ENCODE measurements around the gene KLHL29. TPM values are rescaled to one million over a fixed set of nuclear protein-coding genes. Genes with fewer than 3 reads are reported as not detected.

KLHL29 gene
- total and polyA plus RNA-seq, 2 experiments from 2014 or later, result 3.8 to 9.9 TPM

- Histone ChIP-seq H3K27me3 (no peaks in the 10 kb centered on the region), H3K79me2 (no peaks in the 10 kb centered on the region), H4K20me1 (ENCODE audit: insufficient read depth, poor library complexity, severe bottlenecking) (no peaks in the 10 kb centered on the region), H3K36me3 (replicated peaks; ENCODE audit: insufficient read depth, low read depth) (no peaks in the 10 kb centered on the region), H3K27ac (no peak overlapping the region), H3K9me3 (ENCODE audit: low read depth) (no peaks in the 10 kb centered on the region), H3K9me2 (replicated peaks; ENCODE audit: insufficient read depth) (no peaks in the 10 kb centered on the region), H2AFZ (no peak overlapping the region), H3K4me2 (no peak overlapping the region), H3K4me3 (no peak overlapping the region), H3K4me1 (ENCODE audit: insufficient read depth) (no peaks in the 10 kb centered on the region)
- 98% methylated on average over 5 of the region's 5 CpGs for WGBS (ENCODE audit: low lambda C conversion rate, missing lambda C conversion rate)
- DNase-seq (ENCODE audit: low spot score), result no peak
- TF ChIP-seq, protein P1, sequence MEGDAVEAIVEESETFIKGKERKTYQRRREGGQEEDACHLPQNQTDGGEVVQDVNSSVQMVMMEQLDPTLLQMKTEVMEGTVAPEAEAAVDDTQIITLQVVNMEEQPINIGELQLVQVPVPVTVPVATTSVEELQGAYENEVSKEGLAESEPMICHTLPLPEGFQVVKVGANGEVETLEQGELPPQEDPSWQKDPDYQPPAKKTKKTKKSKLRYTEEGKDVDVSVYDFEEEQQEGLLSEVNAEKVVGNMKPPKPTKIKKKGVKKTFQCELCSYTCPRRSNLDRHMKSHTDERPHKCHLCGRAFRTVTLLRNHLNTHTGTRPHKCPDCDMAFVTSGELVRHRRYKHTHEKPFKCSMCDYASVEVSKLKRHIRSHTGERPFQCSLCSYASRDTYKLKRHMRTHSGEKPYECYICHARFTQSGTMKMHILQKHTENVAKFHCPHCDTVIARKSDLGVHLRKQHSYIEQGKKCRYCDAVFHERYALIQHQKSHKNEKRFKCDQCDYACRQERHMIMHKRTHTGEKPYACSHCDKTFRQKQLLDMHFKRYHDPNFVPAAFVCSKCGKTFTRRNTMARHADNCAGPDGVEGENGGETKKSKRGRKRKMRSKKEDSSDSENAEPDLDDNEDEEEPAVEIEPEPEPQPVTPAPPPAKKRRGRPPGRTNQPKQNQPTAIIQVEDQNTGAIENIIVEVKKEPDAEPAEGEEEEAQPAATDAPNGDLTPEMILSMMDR (IDR thresholded peaks at IDR 0.05; ENCODE audit: poor library complexity), result no peak
- no peak for TF ChIP-seq EZH2 (IDR thresholded peaks at IDR 0.05; ENCODE audit: borderline replicate concordance)
- no peak for TF ChIP-seq EZH2phosphoT487 (IDR thresholded peaks at IDR 0.05; ENCODE audit: low read depth, severe bottlenecking, unreplicated experiment)
Measured at GRCh38 chr2:23696752-23697045, 311.7 kb downstream of the KLHL29 start.

GRCh38 chr2:23697256-23698075 is 312.5 kb downstream of the KLHL29 start:
- Histone ChIP-seq H2AFZ (no peak overlapping the region), H3K4me1 (ENCODE audit: insufficient read depth) (no peaks in the 10 kb centered on the region), H3K36me3 (replicated peaks; ENCODE audit: insufficient read depth, low read depth) (no peaks in the 10 kb centered on the region), H3K4me3 (no peak overlapping the region), H4K20me1 (ENCODE audit: insufficient read depth, poor library complexity, severe bottlenecking) (no peaks in the 10 kb centered on the region), H3K4me2 (no peak overlapping the region), H3K27me3 (no peaks in the 10 kb centered on the region), H3K79me2 (no peaks in the 10 kb centered on the region), H3K9me3 (ENCODE audit: low read depth) (no peaks in the 10 kb centered on the region), H3K9me2 (replicated peaks; ENCODE audit: insufficient read depth) (no peaks in the 10 kb centered on the region), H3K27ac (no peak overlapping the region)
- no peak for DNase-seq (ENCODE audit: low spot score)
- TF ChIP-seq, protein P1 (IDR thresholded peaks at IDR 0.05; ENCODE audit: poor library complexity), result no peak
- no peak for TF ChIP-seq EZH2phosphoT487 (IDR thresholded peaks at IDR 0.05; ENCODE audit: low read depth, severe bottlenecking, unreplicated experiment)
- 82% methylated on average over 12 of the region's 12 CpGs for WGBS (ENCODE audit: low lambda C conversion rate, missing lambda C conversion rate)

DNA sequence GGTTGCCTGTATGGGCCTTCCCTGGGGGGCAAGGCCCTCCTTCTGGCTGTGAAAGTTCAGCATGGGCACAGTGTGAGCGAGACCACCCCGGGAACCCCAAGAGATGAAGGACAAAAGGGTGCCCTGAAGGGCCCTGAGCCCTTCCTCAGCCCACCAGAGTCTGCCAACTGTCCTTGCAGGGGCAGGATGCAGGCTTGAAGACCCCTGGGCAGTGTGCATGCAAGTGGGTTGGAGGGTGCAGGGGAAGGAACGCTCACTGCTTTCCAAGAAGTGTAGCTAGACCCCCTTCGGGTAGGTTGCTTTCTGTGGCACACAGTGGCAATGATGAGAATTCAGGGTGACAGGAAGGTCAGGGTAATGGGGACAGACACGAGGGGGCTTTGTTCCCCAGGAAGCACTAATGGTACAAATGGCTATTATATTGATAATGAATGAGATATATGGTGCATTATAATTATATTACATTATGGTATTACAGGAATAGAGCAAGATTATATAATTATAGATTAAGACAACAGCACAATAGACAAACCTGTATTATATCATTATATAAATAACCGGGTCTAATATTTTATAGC is 313.2 kb downstream of the KLHL29 start:
- H4K20me1 ChIP-seq (ENCODE audit: insufficient read depth, poor library complexity, severe bottlenecking), result no peaks in the 10 kb centered on the region
- no peak overlapping the region for H2AFZ ChIP-seq
- H3K4me3 ChIP-seq, result no peak overlapping the region
- H3K79me2 ChIP-seq, result no peaks in the 10 kb centered on the region
- 97% methylated on average over 6 of the region's 6 CpGs for WGBS (ENCODE audit: low lambda C conversion rate, missing lambda C conversion rate)
- no peaks in the 10 kb centered on the region for H3K9me2 ChIP-seq (replicated peaks; ENCODE audit: insufficient read depth)
- no peaks in the 10 kb centered on the region for H3K9me3 ChIP-seq (ENCODE audit: low read depth)
- no peak overlapping the region for H3K27ac ChIP-seq
- no peak for DNase-seq (ENCODE audit: low spot score)
- H3K4me1 ChIP-seq (ENCODE audit: insufficient read depth), result no peaks in the 10 kb centered on the region
- H3K27me3 ChIP-seq, result no peaks in the 10 kb centered on the region
- H3K4me2 ChIP-seq, result no peak overlapping the region
- TF ChIP-seq, protein P1 (IDR thresholded peaks at IDR 0.05; ENCODE audit: poor library complexity), result no peak
- TF ChIP-seq EZH2 (IDR thresholded peaks at IDR 0.05; ENCODE audit: borderline replicate concordance), result no peak
- no peak for TF ChIP-seq EZH2phosphoT487 (IDR thresholded peaks at IDR 0.05; ENCODE audit: low read depth, severe bottlenecking, unreplicated experiment)
- H3K36me3 ChIP-seq (replicated peaks; ENCODE audit: insufficient read depth, low read depth), result no peaks in the 10 kb centered on the region

Data from hepatocyte (in vitro differentiated cells).